H1 (cell line): ENCODE results near the gene ZNF761. TPM values are rescaled to one million over a fixed set of nuclear protein-coding genes. Genes with fewer than 3 reads are reported as not detected.
"Not testable (repeated sequence)": the region's sequence is repeated elsewhere in the genome, so short reads cannot be mapped to it uniquely, and the experiment has no call there.

Experiments
- CTCF ChIA-PET: fragments of 300-600 bp; sonication (Branson Sonifier 250); formaldehyde crosslinking; loops from one replicate; lab custom pipeline; 2021; ENCODE audit not compliant: partially characterized antibody; lab: Charles Lee
- POLR2A ChIA-PET: fragments of 300-600 bp; sonication (Branson Sonifier 250); formaldehyde crosslinking; loops from one replicate; lab custom pipeline; 2021; ENCODE audit warnings: inconsistent platforms; ENCODE audit not compliant: partially characterized antibody; lab: Charles Lee
- DNase-seq, 2 experiments: peaks; one replicate each; pipeline versions ENCODE4 v3.0.0 to v3.0.0-alpha.2; 2010 to 2022; ENCODE audit warnings: low spot score in 2 of 2, low read depth in 1 of 2, mixed read lengths in 1 of 2
- FAIRE-seq: peaks from 2 replicates; lab custom pipeline; 2011; peaks lifted over from hg19 to GRCh38; lab: Jason Lieb, UNC
- H2AFZ ChIP-seq: 2 replicates; pipeline ENCODE4 v1.8.1; 2012; ENCODE audit warnings: low read length, inconsistent platforms
- H2AK5ac ChIP-seq: 2 replicates; pipeline ENCODE4 v1.6.1; 2013; ENCODE audit warnings: low read depth, low read length
- H2BK120ac ChIP-seq: replicated peaks from 2 replicates; pipeline ENCODE3; 2013; ENCODE audit warnings: low read depth, low read length, inconsistent platforms
- H2BK12ac ChIP-seq: 2 replicates; pipeline ENCODE4 v1.6.1; 2013; ENCODE audit warnings: low read depth, low read length
- H2BK15ac ChIP-seq: 2 replicates; pipeline ENCODE4 v1.6.1; 2013; ENCODE audit warnings: low read length
- H2BK20ac ChIP-seq: 2 replicates; pipeline ENCODE4 v1.6.1; 2013; ENCODE audit warnings: low read length
- H2BK5ac ChIP-seq: 2 replicates; pipeline ENCODE4 v1.6.1; 2013; ENCODE audit warnings: low read depth, low read length
- H3K14ac ChIP-seq: 2 replicates; pipeline ENCODE4 v1.6.1; 2013; ENCODE audit warnings: inconsistent platforms; ENCODE audit not compliant: insufficient read length
- H3K18ac ChIP-seq: 2 replicates; pipeline ENCODE4 v1.6.1; 2013; ENCODE audit warnings: low read length; ENCODE audit errors: extremely low read depth
- H3K23ac ChIP-seq: 2 replicates; pipeline ENCODE4 v1.6.1; 2013; ENCODE audit warnings: inconsistent platforms; ENCODE audit not compliant: insufficient read length
- H3K23me2 ChIP-seq: 2 replicates; pipeline ENCODE4 v1.6.1; 2013; ENCODE audit warnings: low read depth, low read length
- H3K27ac ChIP-seq: 2 replicates; pipeline ENCODE4 v1.6.1; 2011; ENCODE audit warnings: low read depth, low read length, inconsistent platforms
- H3K27me3 ChIP-seq, 4 experiments: replicated peaks in 1 of 4; 1 replicate in 1 of 4; 2 replicates in 3 of 4; pipeline versions ENCODE4 v1.6.1 to v1.8.1; 2011 to 2013; ENCODE audit warnings: low read length in 3 of 4, mild to moderate bottlenecking in 3 of 4, inconsistent platforms in 2 of 4, mixed read lengths in 2 of 4, moderate library complexity in 1 of 4; ENCODE audit not compliant: control insufficient read depth in 3 of 4, insufficient read depth in 3 of 4; ENCODE audit errors: extremely low read depth in 1 of 4
- H3K36me3 ChIP-seq, 4 experiments: 2 replicates each; pipeline versions ENCODE4 v1.6.1 to v1.8.1; 2011 to 2013; ENCODE audit warnings: mild to moderate bottlenecking in 4 of 4, low read length in 3 of 4, moderate library complexity in 2 of 4, control low read depth in 1 of 4, inconsistent platforms in 1 of 4; ENCODE audit not compliant: insufficient read depth in 4 of 4, control insufficient read depth in 2 of 4
- H3K4ac ChIP-seq: replicated peaks from 2 replicates; pipeline ENCODE3; 2013; ENCODE audit warnings: low read length, low read depth, mixed read lengths, inconsistent platforms; ENCODE audit not compliant: insufficient read length
- H3K4me1 ChIP-seq, 4 experiments: replicated peaks in 1 of 4; 1 replicate in 1 of 4; 2 replicates in 3 of 4; pipeline versions ENCODE4 v1.6.1 to v1.8.1; 2011 to 2013; ENCODE audit warnings: low read length in 3 of 4, inconsistent platforms in 2 of 4, mixed read lengths in 1 of 4; ENCODE audit not compliant: insufficient read depth in 4 of 4, control insufficient read depth in 3 of 4
- H3K4me2 ChIP-seq, 2 experiments: 2 replicates each; pipeline versions ENCODE4 v1.6.1 to v1.8.1; 2011 to 2013; ENCODE audit warnings: low read depth in 2 of 2, low read length in 2 of 2, control low read depth in 1 of 2, inconsistent platforms in 1 of 2, mild to moderate bottlenecking in 1 of 2; ENCODE audit not compliant: insufficient read depth in 1 of 2
- H3K4me3 ChIP-seq, 4 experiments: fragments of 200-600, 300-600 bp in 1 of 4; sonication (generic), shearing (Covaris generic), sonication (Bioruptor Twin) in 1 of 4; 2 replicates each; pipeline versions ENCODE4 v1.5.1 to v1.8.1; 2011 to 2016; ENCODE audit warnings: low read length in 4 of 4, low read depth in 3 of 4, control low read depth in 2 of 4, inconsistent platforms in 2 of 4, mild to moderate bottlenecking in 2 of 4, mixed read lengths in 1 of 4, moderate library complexity in 1 of 4; ENCODE audit not compliant: insufficient read depth in 2 of 4; ENCODE audit errors: extremely low read depth in 1 of 4
- H3K56ac ChIP-seq: replicated peaks from 2 replicates; pipeline ENCODE3; 2013; ENCODE audit warnings: low read depth, mild to moderate bottlenecking, mixed read lengths, low read length, inconsistent platforms; ENCODE audit not compliant: insufficient read length
- H3K79me1 ChIP-seq: 2 replicates; pipeline ENCODE4 v1.6.1; 2013; ENCODE audit warnings: low read depth, low read length, control low read depth
- H3K79me2 ChIP-seq, 2 experiments: 2 replicates each; pipeline versions ENCODE4 v1.6.1 to v1.8.1; 2012 to 2013; ENCODE audit warnings: low read length in 2 of 2, mild to moderate bottlenecking in 2 of 2, inconsistent platforms in 1 of 2; ENCODE audit not compliant: insufficient read depth in 2 of 2, control insufficient read depth in 1 of 2
- H3K9ac ChIP-seq, 4 experiments: replicated peaks in 1 of 4; 1 replicate in 1 of 4; 2 replicates in 3 of 4; pipeline versions ENCODE4 v1.6.1 to v1.8.1; 2011 to 2013; ENCODE audit warnings: low read depth in 3 of 4, low read length in 3 of 4, control low read depth in 2 of 4, mild to moderate bottlenecking in 2 of 4, moderate library complexity in 2 of 4, inconsistent platforms in 1 of 4; ENCODE audit errors: extremely low read depth in 1 of 4
- H3K9me3 ChIP-seq, 2 experiments: 2 replicates each; pipeline versions ENCODE4 v1.6.1 to v1.8.1; 2012 to 2013; ENCODE audit warnings: mild to moderate bottlenecking in 2 of 2, moderate library complexity in 2 of 2, control low read depth in 1 of 2, inconsistent platforms in 1 of 2, low read depth in 1 of 2, low read length in 1 of 2, mixed read lengths in 1 of 2; ENCODE audit not compliant: insufficient read depth in 2 of 2
- H4K20me1 ChIP-seq, 2 experiments: replicated peaks in 1 of 2; 2 replicates each; pipeline versions ENCODE3 to v1.8.1; 2011 to 2013; ENCODE audit warnings: inconsistent platforms in 2 of 2, low read length in 2 of 2, mild to moderate bottlenecking in 1 of 2; ENCODE audit not compliant: insufficient read depth in 2 of 2, control insufficient read depth in 1 of 2
- H4K5ac ChIP-seq: 2 replicates; pipeline ENCODE4 v1.6.1; 2013; ENCODE audit warnings: low read length, low read depth, mixed read lengths, inconsistent platforms; ENCODE audit not compliant: insufficient read length
- H4K8ac ChIP-seq: 2 replicates; pipeline ENCODE4 v1.8.0; 2013; ENCODE audit warnings: mild to moderate bottlenecking, moderate library complexity, low read length, inconsistent platforms; ENCODE audit not compliant: insufficient read depth; ENCODE audit errors: extremely low read depth
- H4K91ac ChIP-seq: replicated peaks from 2 replicates; pipeline ENCODE3; 2013; ENCODE audit warnings: low read length, mixed read lengths, inconsistent platforms; ENCODE audit not compliant: insufficient read length
- RAD21 ChIP-seq, 2 experiments: IDR thresholded peaks in 1 of 2; conservative IDR thresholded peaks in 1 of 2; 2 replicates each; pipeline ENCODE4 v1.6.1; 2011; ENCODE audit warnings: low read depth in 2 of 2, low read length in 2 of 2, improper control_type of control experiment in 1 of 2, inconsistent platforms in 1 of 2, mild to moderate bottlenecking in 1 of 2, moderate library complexity in 1 of 2
- whole genome bisulfite sequencing, 2 experiments: shearing (Covaris generic) in 1 of 2; methylation state at CpG; one replicate each; pipeline versions ENCODE4 v1.1.6 to v1.1.7; 2013 to 2015; ENCODE audit warnings: low lambda C conversion rate in 2 of 2, mixed read lengths in 2 of 2, inconsistent platforms in 1 of 2, low coverage in 1 of 2, missing lambda C conversion rate in 1 of 2; ENCODE audit not compliant: insufficient replicate concordance in 2 of 2, insufficient coverage in 1 of 2, insufficient read length in 1 of 2; ENCODE audit errors: extremely low coverage in 1 of 2, missing lambda C conversion rate in 1 of 2; 5-methylcytosine and 5-hydroxymethylcytosine counted together
- polyA plus RNA-seq, 7 experiments: library from polyadenylated mRNA; depleted of rRNA in 3 of 7; stranded (reverse) in 5 of 7; unstranded in 2 of 7; fragments of >200 nt in 5 of 7; fragments of 200-250 nt in 2 of 7; gene quantifications; 1 replicate in 5 of 7; 2 replicates in 1 of 7; 4 replicates in 1 of 7; pipeline versions ENCODE4 v1.2.1 to v1.2.3, GENCODE V29; 2011 to 2013; ENCODE audit warnings: missing spikeins in 2 of 7, mixed read lengths in 2 of 7
- total RNA-seq: library from RNA; stranded (reverse); fragmentation: NEBNext Ultra II Directional; extraction: Animal tissue kit (Norgen Biotek cat#: 25700); gene quantifications from 2 replicates; pipeline ENCODE4 v1.2.1, GENCODE V29; 2021
- TF ChIP-seq, protein P1 (sequence below), 3 experiments: IDR thresholded peaks; 1 replicate in 2 of 3; 2 replicates in 1 of 3; pipeline versions ENCODE4 v1.5.1 to v1.6.1; 2011; ENCODE audit warnings: low read length in 3 of 3, mild to moderate bottlenecking in 3 of 3, inconsistent platforms in 2 of 3, low read depth in 1 of 3, moderate library complexity in 1 of 3; ENCODE audit not compliant: insufficient read depth in 1 of 3; ENCODE audit errors: control extremely low read depth in 1 of 3

The ZNF761 gene
- total and polyA plus RNA-seq, 2 of the 8 experiments (the other 6 are each of a cell fraction or from before 2014, with no cell fraction given), result 11.1 to 25.1 TPM

DNA sequence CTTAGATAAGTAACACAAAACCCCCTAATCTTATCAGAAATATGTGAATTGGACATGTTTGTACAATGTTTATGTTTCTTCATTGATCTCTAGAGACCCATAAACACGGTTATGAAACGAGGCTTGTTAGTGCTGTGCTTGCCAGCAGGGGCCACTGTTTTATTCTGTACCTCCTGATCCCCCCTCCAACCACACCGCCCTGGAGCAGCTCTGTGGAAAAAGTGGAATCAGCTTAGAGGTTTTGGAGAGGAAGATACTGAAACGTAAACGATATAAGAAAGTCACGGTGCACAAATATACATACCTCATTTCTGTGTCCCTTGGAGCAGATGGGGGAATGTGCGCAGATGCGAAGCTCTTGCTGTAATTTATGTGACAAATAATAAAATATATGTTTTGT is 8.1 kb upstream of the ZNF761 start:
- TF ChIP-seq, protein P1, sequence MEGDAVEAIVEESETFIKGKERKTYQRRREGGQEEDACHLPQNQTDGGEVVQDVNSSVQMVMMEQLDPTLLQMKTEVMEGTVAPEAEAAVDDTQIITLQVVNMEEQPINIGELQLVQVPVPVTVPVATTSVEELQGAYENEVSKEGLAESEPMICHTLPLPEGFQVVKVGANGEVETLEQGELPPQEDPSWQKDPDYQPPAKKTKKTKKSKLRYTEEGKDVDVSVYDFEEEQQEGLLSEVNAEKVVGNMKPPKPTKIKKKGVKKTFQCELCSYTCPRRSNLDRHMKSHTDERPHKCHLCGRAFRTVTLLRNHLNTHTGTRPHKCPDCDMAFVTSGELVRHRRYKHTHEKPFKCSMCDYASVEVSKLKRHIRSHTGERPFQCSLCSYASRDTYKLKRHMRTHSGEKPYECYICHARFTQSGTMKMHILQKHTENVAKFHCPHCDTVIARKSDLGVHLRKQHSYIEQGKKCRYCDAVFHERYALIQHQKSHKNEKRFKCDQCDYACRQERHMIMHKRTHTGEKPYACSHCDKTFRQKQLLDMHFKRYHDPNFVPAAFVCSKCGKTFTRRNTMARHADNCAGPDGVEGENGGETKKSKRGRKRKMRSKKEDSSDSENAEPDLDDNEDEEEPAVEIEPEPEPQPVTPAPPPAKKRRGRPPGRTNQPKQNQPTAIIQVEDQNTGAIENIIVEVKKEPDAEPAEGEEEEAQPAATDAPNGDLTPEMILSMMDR (IDR thresholded peaks at IDR 0.05; ENCODE audit: control extremely low read depth in 1 of 3, insufficient read depth in 1 of 3, low read depth in 1 of 3, low read length in 3 of 3), result peak in 1 of 3 experiments; percentile 8; a peak in 1 of 4 replicates
- 0 out of 4 replicates have a peak, but pooled peaks of 1 of the 2 experiments have one; percentile 15 for TF ChIP-seq RAD21 (IDR thresholded peaks at IDR 0.05 in 1 of 2, conservative IDR thresholded peaks at IDR 0.05 in 1 of 2; ENCODE audit: low read depth in 2 of 2, low read length in 2 of 2)
- H2AK5ac ChIP-seq, H4K5ac ChIP-seq, H4K8ac ChIP-seq, H4K20me1 ChIP-seq, H3K23me2 ChIP-seq, DNase-seq, H2BK5ac ChIP-seq, H3K4ac ChIP-seq, POLR2A ChIA-PET, H3K18ac ChIP-seq, H3K79me1 ChIP-seq, H4K91ac ChIP-seq, H2BK15ac ChIP-seq, H3K27me3 ChIP-seq, H3K23ac ChIP-seq, H3K4me1 ChIP-seq, H3K14ac ChIP-seq, H3K79me2 ChIP-seq, H2BK20ac ChIP-seq, H3K9ac ChIP-seq, H2BK120ac ChIP-seq, H3K9me3 ChIP-seq, H3K36me3 ChIP-seq, H2AFZ ChIP-seq, H3K27ac ChIP-seq, H3K4me3 ChIP-seq, H3K56ac ChIP-seq, H2BK12ac ChIP-seq: not testable (repeated sequence)
- CTCF ChIA-PET, result interaction anchor here (1.0 to 2.8 kb wide), 4 partner anchors 15 to 86 kb away, joined by 3 to 15 read pairs (median 4); no protein-coding TSS in a partner anchor
- peak; percentile 96 for FAIRE-seq
- peak overlapping the region in 1 of 2 experiments; percentile 56; a peak in 2 of 4 replicates for H3K4me2 ChIP-seq
- WGBS, 2 experiments, result 73% methylated on average over 7 of the region's 8 CpGs; no CpG with 5 or more reads in 1 of the 2 experiments
